Keratinocyte (primary cell): ENCODE data around the gene PRDX2.

ENCODE experiments used
- EZH2 ChIP-seq: IDR thresholded peaks from one replicate; pipeline ENCODE4 v1.6.1; 2012; ENCODE audit warnings: inconsistent platforms, mild to moderate bottlenecking, low read length, moderate library complexity
- TF ChIP-seq, protein P1 (sequence below), 3 experiments: IDR thresholded peaks in 1 of 3; conservative IDR thresholded peaks in 1 of 3; optimal IDR thresholded peaks in 1 of 3; 2 replicates in 2 of 3; 3 replicates in 1 of 3; pipeline versions ENCODE3 to v1.5.1; 2011; ENCODE audit warnings: low read length in 3 of 3, mild to moderate bottlenecking in 3 of 3, moderate library complexity in 2 of 3, control low read depth in 1 of 3, inconsistent platforms in 1 of 3; ENCODE audit not compliant: insufficient read depth in 2 of 3; ENCODE audit errors: extremely low read depth in 1 of 3

DNA sequence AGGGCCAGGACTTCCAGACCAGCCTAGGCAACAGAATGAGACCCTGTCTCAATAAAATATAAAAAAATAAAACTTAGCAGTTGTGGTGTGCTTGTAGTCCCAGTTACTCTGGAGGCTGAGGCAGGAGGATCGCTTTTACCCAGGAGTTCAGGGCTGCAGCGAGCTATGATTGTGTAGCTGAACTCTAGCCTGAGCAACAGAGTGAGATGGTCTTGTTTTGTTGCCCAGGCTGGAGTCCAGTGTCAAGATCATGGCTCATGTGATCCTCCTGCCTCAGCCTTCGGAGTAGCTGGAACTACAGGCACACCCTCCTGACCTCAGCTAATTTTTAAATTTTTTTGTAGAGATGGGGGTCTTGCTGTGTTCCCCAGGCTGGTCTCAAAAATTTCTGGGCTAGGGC lies 14.6 kb downstream of the PRDX2 start:
- TF ChIP-seq, protein P1, sequence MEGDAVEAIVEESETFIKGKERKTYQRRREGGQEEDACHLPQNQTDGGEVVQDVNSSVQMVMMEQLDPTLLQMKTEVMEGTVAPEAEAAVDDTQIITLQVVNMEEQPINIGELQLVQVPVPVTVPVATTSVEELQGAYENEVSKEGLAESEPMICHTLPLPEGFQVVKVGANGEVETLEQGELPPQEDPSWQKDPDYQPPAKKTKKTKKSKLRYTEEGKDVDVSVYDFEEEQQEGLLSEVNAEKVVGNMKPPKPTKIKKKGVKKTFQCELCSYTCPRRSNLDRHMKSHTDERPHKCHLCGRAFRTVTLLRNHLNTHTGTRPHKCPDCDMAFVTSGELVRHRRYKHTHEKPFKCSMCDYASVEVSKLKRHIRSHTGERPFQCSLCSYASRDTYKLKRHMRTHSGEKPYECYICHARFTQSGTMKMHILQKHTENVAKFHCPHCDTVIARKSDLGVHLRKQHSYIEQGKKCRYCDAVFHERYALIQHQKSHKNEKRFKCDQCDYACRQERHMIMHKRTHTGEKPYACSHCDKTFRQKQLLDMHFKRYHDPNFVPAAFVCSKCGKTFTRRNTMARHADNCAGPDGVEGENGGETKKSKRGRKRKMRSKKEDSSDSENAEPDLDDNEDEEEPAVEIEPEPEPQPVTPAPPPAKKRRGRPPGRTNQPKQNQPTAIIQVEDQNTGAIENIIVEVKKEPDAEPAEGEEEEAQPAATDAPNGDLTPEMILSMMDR (optimal IDR thresholded peaks at IDR 0.05 in 1 of 3, IDR thresholded peaks at IDR 0.05 in 1 of 3, conservative IDR thresholded peaks at IDR 0.05 in 1 of 3; ENCODE audit: extremely low read depth in 1 of 3, insufficient read depth in 2 of 3, low read length in 3 of 3): no peak
- TF ChIP-seq EZH2: no peak
